HCT116 (cell line): ENCODE results near the gene CHL1.

Experiments
- EZH2 ChIP-seq: fragments of 200-600 bp; sonication (generic); IDR thresholded peaks from 2 replicates; pipeline ENCODE4 v1.6.1; 2017; ENCODE audit warnings: antibody characterized with exemption, mixed run types
- EZH2phosphoT487 ChIP-seq: fragments of 200-600 bp; IDR thresholded peaks from 2 replicates; pipeline ENCODE4 v1.6.1; 2018; ENCODE audit warnings: antibody characterized with exemption, borderline replicate concordance
- POLR2A ChIP-seq: IDR thresholded peaks from 2 replicates; pipeline ENCODE4 v1.7.0; 2011; ENCODE audit warnings: borderline replicate concordance; ENCODE audit not compliant: insufficient read depth, insufficient read length; ENCODE audit errors: extremely low read depth
- POLR2AphosphoS5 ChIP-seq: IDR thresholded peaks from 2 replicates; pipeline ENCODE4 v1.6.1; 2011; ENCODE audit warnings: mild to moderate bottlenecking, low read depth, low read length, moderate library complexity
- RAD21 ChIP-seq: IDR thresholded peaks from 2 replicates; pipeline ENCODE4 v1.6.1; 2012; ENCODE audit warnings: low read depth, mild to moderate bottlenecking
- TF ChIP-seq, protein P1 (sequence below), 3 experiments: fragments of 200-600 bp in 1 of 3; sonication (generic) in 1 of 3; IDR thresholded peaks in 2 of 3; conservative IDR thresholded peaks in 1 of 3; 2 replicates each; pipeline ENCODE4 v1.5.1; 2012 to 2017; ENCODE audit warnings: low read depth in 2 of 3, low read length in 2 of 3, antibody characterized with exemption in 1 of 3, borderline replicate concordance in 1 of 3, control low read depth in 1 of 3, mild to moderate bottlenecking in 1 of 3, mixed read lengths in 1 of 3, mixed run types in 1 of 3, moderate library complexity in 1 of 3; ENCODE audit not compliant: insufficient read depth in 1 of 3
- TF ChIP-seq, protein P2 (sequence below): IDR thresholded peaks from 2 replicates; pipeline ENCODE4 v1.6.1; 2012
- TF ChIP-seq, protein P3 (sequence below): IDR thresholded peaks from 2 replicates; pipeline ENCODE4 v1.6.1; 2011; ENCODE audit warnings: mild to moderate bottlenecking, low read length, moderate library complexity; ENCODE audit not compliant: insufficient replicate concordance; ENCODE audit errors: extremely low read depth

DNA sequence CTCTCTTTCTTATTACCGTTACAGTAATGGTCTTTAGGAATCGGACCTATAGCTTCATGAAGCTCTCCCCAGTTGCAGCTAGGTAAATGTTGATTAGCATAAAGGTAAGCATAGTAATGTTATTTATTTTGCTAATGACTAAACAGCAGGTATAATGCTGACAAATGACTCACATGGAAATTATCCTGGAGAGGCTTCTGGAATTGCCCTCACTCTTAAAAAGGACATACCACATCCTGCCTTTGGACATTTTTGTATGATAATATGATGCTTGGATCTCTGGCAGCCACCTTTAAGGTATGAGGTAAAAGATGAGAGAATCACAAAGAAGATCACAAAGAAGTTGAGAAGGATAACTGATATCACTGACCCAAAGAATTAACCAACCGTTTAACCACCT lies 238.6 kb downstream of the CHL1 start:
- TF ChIP-seq EZH2phosphoT487, result no peak
- TF ChIP-seq, protein P1, sequence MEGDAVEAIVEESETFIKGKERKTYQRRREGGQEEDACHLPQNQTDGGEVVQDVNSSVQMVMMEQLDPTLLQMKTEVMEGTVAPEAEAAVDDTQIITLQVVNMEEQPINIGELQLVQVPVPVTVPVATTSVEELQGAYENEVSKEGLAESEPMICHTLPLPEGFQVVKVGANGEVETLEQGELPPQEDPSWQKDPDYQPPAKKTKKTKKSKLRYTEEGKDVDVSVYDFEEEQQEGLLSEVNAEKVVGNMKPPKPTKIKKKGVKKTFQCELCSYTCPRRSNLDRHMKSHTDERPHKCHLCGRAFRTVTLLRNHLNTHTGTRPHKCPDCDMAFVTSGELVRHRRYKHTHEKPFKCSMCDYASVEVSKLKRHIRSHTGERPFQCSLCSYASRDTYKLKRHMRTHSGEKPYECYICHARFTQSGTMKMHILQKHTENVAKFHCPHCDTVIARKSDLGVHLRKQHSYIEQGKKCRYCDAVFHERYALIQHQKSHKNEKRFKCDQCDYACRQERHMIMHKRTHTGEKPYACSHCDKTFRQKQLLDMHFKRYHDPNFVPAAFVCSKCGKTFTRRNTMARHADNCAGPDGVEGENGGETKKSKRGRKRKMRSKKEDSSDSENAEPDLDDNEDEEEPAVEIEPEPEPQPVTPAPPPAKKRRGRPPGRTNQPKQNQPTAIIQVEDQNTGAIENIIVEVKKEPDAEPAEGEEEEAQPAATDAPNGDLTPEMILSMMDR (IDR thresholded peaks at IDR 0.05 in 2 of 3, conservative IDR thresholded peaks at IDR 0.05 in 1 of 3; ENCODE audit: borderline replicate concordance in 1 of 3, insufficient read depth in 1 of 3, low read depth in 2 of 3, low read length in 2 of 3), result no peak
- TF ChIP-seq POLR2A, result no peak
- TF ChIP-seq, protein P2, sequence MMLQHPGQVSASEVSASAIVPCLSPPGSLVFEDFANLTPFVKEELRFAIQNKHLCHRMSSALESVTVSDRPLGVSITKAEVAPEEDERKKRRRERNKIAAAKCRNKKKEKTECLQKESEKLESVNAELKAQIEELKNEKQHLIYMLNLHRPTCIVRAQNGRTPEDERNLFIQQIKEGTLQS, result no peak
- no peak for TF ChIP-seq RAD21
- TF ChIP-seq EZH2, result no peak
- no peak for TF ChIP-seq POLR2AphosphoS5
- TF ChIP-seq, protein P3, sequence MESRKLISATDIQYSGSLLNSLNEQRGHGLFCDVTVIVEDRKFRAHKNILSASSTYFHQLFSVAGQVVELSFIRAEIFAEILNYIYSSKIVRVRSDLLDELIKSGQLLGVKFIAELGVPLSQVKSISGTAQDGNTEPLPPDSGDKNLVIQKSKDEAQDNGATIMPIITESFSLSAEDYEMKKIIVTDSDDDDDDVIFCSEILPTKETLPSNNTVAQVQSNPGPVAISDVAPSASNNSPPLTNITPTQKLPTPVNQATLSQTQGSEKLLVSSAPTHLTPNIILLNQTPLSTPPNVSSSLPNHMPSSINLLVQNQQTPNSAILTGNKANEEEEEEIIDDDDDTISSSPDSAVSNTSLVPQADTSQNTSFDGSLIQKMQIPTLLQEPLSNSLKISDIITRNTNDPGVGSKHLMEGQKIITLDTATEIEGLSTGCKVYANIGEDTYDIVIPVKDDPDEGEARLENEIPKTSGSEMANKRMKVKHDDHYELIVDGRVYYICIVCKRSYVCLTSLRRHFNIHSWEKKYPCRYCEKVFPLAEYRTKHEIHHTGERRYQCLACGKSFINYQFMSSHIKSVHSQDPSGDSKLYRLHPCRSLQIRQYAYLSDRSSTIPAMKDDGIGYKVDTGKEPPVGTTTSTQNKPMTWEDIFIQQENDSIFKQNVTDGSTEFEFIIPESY, result no peak
